CD14-positive monocyte (primary cell): ENCODE results near the gene CALML5. TPM values are rescaled to one million over a fixed set of nuclear protein-coding genes. Genes with fewer than 3 reads are reported as not detected.

Experiments
- DNase-seq, 3 donors: peaks; one replicate each; pipeline ENCODE4 v3.0.0-alpha.2; 2011 to 2022
- H2AFZ ChIP-seq: 2 replicates; pipeline ENCODE4 v1.6.0; 2012; ENCODE audit warnings: mild to moderate bottlenecking, low read depth, low read length, inconsistent platforms; ENCODE audit not compliant: insufficient read depth, poor library complexity, severe bottlenecking
- H3K27ac ChIP-seq, 2 donors: 1 replicate in 1 of 2; 2 replicates in 1 of 2; pipeline ENCODE4 v1.5.1; 2012 to 2013; ENCODE audit warnings: low read length in 2 of 2, control low read depth in 1 of 2, inconsistent platforms in 1 of 2, low read depth in 1 of 2, mild to moderate bottlenecking in 1 of 2
- H3K27me3 ChIP-seq, 2 donors: one replicate each; pipeline versions ENCODE4 v1.6.0 to v1.6.1; 2011 to 2013; ENCODE audit warnings: low read length in 2 of 2; ENCODE audit not compliant: control insufficient read depth in 2 of 2, insufficient read depth in 2 of 2
- H3K36me3 ChIP-seq, 2 donors: replicated peaks in 1 of 2; 1 replicate in 1 of 2; 2 replicates in 1 of 2; pipeline versions ENCODE4 v1.5.1 to v1.6.1; 2012 to 2013; ENCODE audit warnings: low read length in 2 of 2, control low read depth in 1 of 2, inconsistent platforms in 1 of 2, mild to moderate bottlenecking in 1 of 2; ENCODE audit not compliant: insufficient read depth in 2 of 2, control insufficient read depth in 1 of 2
- H3K4me1 ChIP-seq, 2 donors: 1 replicate in 1 of 2; 2 replicates in 1 of 2; pipeline versions ENCODE4 v1.5.1 to v1.6.1; 2012 to 2013; ENCODE audit warnings: low read length in 2 of 2, control low read depth in 1 of 2, inconsistent platforms in 1 of 2, mild to moderate bottlenecking in 1 of 2, moderate library complexity in 1 of 2; ENCODE audit not compliant: insufficient read depth in 2 of 2, control insufficient read depth in 1 of 2
- H3K4me2 ChIP-seq: replicated peaks from 2 replicates; pipeline ENCODE3; 2012; ENCODE audit warnings: low read length, moderate library complexity, mild to moderate bottlenecking; ENCODE audit not compliant: poor library complexity, severe bottlenecking; ENCODE audit errors: extremely low read depth
- H3K4me3 ChIP-seq, 3 experiments: fragments of 200-600 bp in 1 of 3; sonication (generic) in 1 of 3; replicated peaks in 1 of 3; 1 replicate in 2 of 3; 2 replicates in 1 of 3; pipeline ENCODE4 v1.5.1; 2011 to 2013; ENCODE audit warnings: low read length in 3 of 3, mild to moderate bottlenecking in 3 of 3, control low read depth in 2 of 3, low read depth in 2 of 3, inconsistent platforms in 1 of 3, moderate library complexity in 1 of 3
- H3K79me2 ChIP-seq: 2 replicates; pipeline ENCODE4 v1.6.0; 2012; ENCODE audit warnings: mild to moderate bottlenecking, control low read depth, inconsistent platforms, low read length, moderate library complexity; ENCODE audit not compliant: insufficient read depth
- H3K9ac ChIP-seq: 2 replicates; pipeline ENCODE4 v1.6.0; 2017; ENCODE audit warnings: low read length, mild to moderate bottlenecking; ENCODE audit not compliant: insufficient read depth, poor library complexity, severe bottlenecking
- H3K9me3 ChIP-seq, 2 donors: replicated peaks in 1 of 2; 1 replicate in 1 of 2; 2 replicates in 1 of 2; pipeline versions ENCODE4 v1.5.1 to v1.6.1; 2012 to 2013; ENCODE audit warnings: low read length in 2 of 2, control low read depth in 1 of 2; ENCODE audit not compliant: control insufficient read depth in 1 of 2, insufficient read depth in 1 of 2
- H4K20me1 ChIP-seq: 2 replicates; pipeline ENCODE4 v1.6.0; 2012; ENCODE audit warnings: mild to moderate bottlenecking, low read length, control low read depth, moderate library complexity; ENCODE audit not compliant: insufficient read depth
- H3K27ac Mint-ChIP-seq, 7 donors: one replicate each; pipeline ENCODE4 v1.8.0; 2020; ENCODE audit warnings: mild to moderate bottlenecking in 7 of 7, mixed read lengths in 7 of 7, moderate library complexity in 6 of 7, inconsistent platforms in 2 of 7
- H3K27me3 Mint-ChIP-seq, 3 donors: one replicate each; pipeline ENCODE4 v1.8.0; 2021 to 2022; ENCODE audit warnings: low read depth in 3 of 3, mild to moderate bottlenecking in 3 of 3, mixed read lengths in 3 of 3, moderate library complexity in 3 of 3, inconsistent platforms in 1 of 3
- H3K36me3 Mint-ChIP-seq, 2 donors: one replicate each; pipeline ENCODE4 v1.8.0; 2020; ENCODE audit warnings: mixed read lengths in 2 of 2, inconsistent platforms in 1 of 2, mild to moderate bottlenecking in 1 of 2
- H3K4me1 Mint-ChIP-seq: one replicate; pipeline ENCODE4 v1.8.0; 2020; ENCODE audit warnings: mild to moderate bottlenecking, mixed read lengths
- H3K4me3 Mint-ChIP-seq, 2 donors: one replicate each; pipeline ENCODE4 v1.8.0; 2020; ENCODE audit warnings: mild to moderate bottlenecking in 2 of 2, mixed read lengths in 2 of 2, moderate library complexity in 1 of 2
- H3K9me3 Mint-ChIP-seq, 7 donors: one replicate each; pipeline ENCODE4 v1.8.0; 2020 to 2022; ENCODE audit warnings: mixed read lengths in 7 of 7, mild to moderate bottlenecking in 6 of 7, moderate library complexity in 6 of 7, inconsistent platforms in 2 of 7
- CTCF ChIP-seq: fragments of 200-600 bp; IDR thresholded peaks from one replicate; pipeline ENCODE4 v1.8.0; 2022; ENCODE audit warnings: antibody characterized with exemption, mild to moderate bottlenecking
- WGBS: methylation state at CpG from one replicate; pipeline ENCODE4 v1.1.5; 2013; ENCODE audit warnings: missing lambda C conversion rate; ENCODE audit not compliant: insufficient coverage; 5-methylcytosine and 5-hydroxymethylcytosine counted together
- intact Hi-C, 2 donors: fragments of 100-400 bp; cut with micrococcal nuclease; formaldehyde crosslinking; loops; one replicate each; pipeline versions ENCODE4 v1.15.0 to v1.15.1; 2023
- polyA plus RNA-seq, 3 donors: library from polyadenylated mRNA; depleted of rRNA in 1 of 3; unstranded in 2 of 3; stranded (reverse) in 1 of 3; fragments of 300-500 nt in 2 of 3; fragments of >200 nt in 1 of 3; fragmentation: Illumina TruSeq in 2 of 3; gene quantifications; 1 replicate in 2 of 3; 2 replicates in 1 of 3; pipeline ENCODE4 v1.2.3, GENCODE V29; 2012 to 2021

CALML5 gene
- polyA plus RNA-seq, 3 donors = not detected

DNA sequence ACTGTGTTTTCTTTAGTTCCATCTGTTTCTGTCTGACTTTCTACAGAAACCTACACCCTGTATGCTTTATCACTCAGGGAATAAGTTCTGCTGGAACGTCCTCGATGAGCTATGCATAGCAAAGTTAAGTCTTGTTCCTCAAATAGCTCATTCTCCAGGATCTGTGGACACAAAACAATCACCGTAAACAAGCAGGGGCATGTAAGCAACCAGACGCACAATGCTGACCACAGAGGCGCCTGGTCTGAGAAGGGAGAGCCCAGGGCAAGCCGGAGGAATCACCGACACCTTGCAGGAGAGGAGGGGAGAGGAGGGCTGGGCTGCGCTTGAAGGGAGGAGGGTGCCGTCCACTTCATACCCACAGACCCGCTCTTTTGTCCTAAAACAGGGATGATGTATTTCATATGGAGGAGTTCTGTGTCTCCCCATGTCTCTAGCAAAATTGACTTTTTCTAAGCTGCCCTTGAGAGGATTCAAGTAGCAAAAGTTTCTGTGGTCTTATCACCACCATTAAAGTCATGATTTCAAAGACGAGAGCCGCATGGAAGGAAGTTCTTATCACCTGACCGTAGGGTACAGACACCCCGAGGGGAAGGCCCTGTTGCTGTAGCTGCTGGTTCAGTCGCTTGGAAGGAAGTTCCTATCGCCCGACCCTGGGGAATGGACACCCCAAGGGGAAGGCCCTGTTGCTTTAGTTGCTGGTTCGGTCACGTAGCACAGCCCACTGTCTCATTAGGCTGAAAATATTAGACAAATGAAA is 39.7 kb upstream of the CALML5 start:
- WGBS = 40% methylated on average over 10 of the region's 19 CpGs

DNA sequence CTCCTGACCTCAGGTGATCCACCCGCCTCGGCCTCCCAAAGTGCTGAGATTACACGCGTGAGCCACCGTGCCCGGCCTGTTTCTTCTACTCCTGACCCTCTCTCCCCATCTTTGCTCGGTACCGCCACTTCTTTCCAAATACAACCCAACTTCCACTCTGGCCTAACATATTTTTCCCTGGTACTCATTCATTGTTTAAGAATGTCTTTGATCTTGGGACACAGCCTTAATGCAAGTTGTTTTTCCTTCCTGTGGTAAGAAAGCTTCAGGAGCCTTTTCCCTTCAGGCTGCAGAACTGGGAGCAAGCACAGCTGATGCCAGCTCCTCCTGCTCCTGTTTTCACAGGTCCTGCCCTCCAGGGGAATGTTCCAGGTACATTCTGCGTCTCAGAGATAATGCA is 39.1 kb upstream of the CALML5 start:
- WGBS = 97% methylated on average over 7 of the region's 9 CpGs
- intact Hi-C loops = no loop called here
- Histone ChIP-seq H4K20me1 (no peaks in the 10 kb centered on the region), H3K4me3 (no peak overlapping the region), H3K4me2 (no peak overlapping the region), H3K9me3 (peaks cover 3 to 11% of the 10 kb centered on the region in 2 donors), H2AFZ (peak overlapping the region; percentile 29), H3K27me3 (no peaks in the 10 kb centered on the region), H3K4me1 (peaks cover 11 to 13% of the 10 kb centered on the region in 2 donors), H3K27ac (no peak overlapping the region), H3K79me2 (no peaks in the 10 kb centered on the region), H3K9ac (no peak overlapping the region), H3K36me3 (no peaks in the 10 kb centered on the region)
- no peak overlapping the region for H3K4me3 Mint-ChIP-seq
- no peaks in the 10 kb centered on the region for H3K36me3 Mint-ChIP-seq
- peaks cover 0 to 3% (median 2%) of the 10 kb centered on the region in 3 donors for H3K27me3 Mint-ChIP-seq
- TF ChIP-seq CTCF = no peak
- H3K9me3 Mint-ChIP-seq = peaks cover 2 to 12% (median 7%) of the 10 kb centered on the region in 7 donors
- no peak for DNase-seq
- no peak overlapping the region for H3K27ac Mint-ChIP-seq
- H3K4me1 Mint-ChIP-seq = peaks cover 25% of the 10 kb centered on the region

More for the DNA sequence above, 39.7 kb upstream of the CALML5 start:
- no peak overlapping the region for H3K27ac ChIP-seq
- H3K9me3 ChIP-seq = peaks cover 3 to 11% of the 10 kb centered on the region in 2 donors
- no peaks in the 10 kb centered on the region for H4K20me1 ChIP-seq
- H3K27ac Mint-ChIP-seq = no peak overlapping the region
- no peaks in the 10 kb centered on the region for H3K36me3 ChIP-seq
- H3K4me1 Mint-ChIP-seq = peaks cover 29% of the 10 kb centered on the region
- H3K4me1 ChIP-seq = peaks cover 12 to 13% of the 10 kb centered on the region in 2 donors
- no peak overlapping the region for H3K4me3 ChIP-seq
- no peaks in the 10 kb centered on the region for H3K27me3 ChIP-seq
- no peak for TF ChIP-seq CTCF
- no peak overlapping the region for H3K9ac ChIP-seq
- H3K36me3 Mint-ChIP-seq = no peaks in the 10 kb centered on the region
- no peaks in the 10 kb centered on the region for H3K79me2 ChIP-seq
- peaks cover 0 to 3% (median 2%) of the 10 kb centered on the region in 3 donors for H3K27me3 Mint-ChIP-seq
- no peak overlapping the region for H3K4me2 ChIP-seq
- intact Hi-C loops = no loop called here
- H3K4me3 Mint-ChIP-seq = no peak overlapping the region
- H3K9me3 Mint-ChIP-seq = peaks cover 2 to 12% (median 7%) of the 10 kb centered on the region in 7 donors
- peak overlapping the region; percentile 29 for H2AFZ ChIP-seq
- no peak for DNase-seq
